SH-SY5Y (cell line): ENCODE measurements around the gene MBP.

Experiments used
- GATA2 ChIP-seq: IDR thresholded peaks from 2 replicates; pipeline ENCODE4 v1.6.1; 2011; ENCODE audit warnings: mild to moderate bottlenecking, low read depth, low read length
- GATA3 ChIP-seq: IDR thresholded peaks from 2 replicates; pipeline ENCODE4 v1.6.1; 2011; ENCODE audit warnings: low read depth, mild to moderate bottlenecking, low read length, moderate library complexity

GRCh38 chr18:77134611-77135010 lies 2.0 kb upstream of the MBP start:
- no peak for TF ChIP-seq GATA2
- no peak for TF ChIP-seq GATA3
